Caco-2 (cell line): Measurements from ENCODE around the gene SS18L1. TPM values are rescaled to one million over a fixed set of nuclear protein-coding genes. Genes with fewer than 3 reads are reported as not detected.
A peak's percentile ranks its signal among the peaks of the same experiment; 100 is the strongest.

Source experiments
- BruUV-seq: library from RNA; stranded (reverse); fragments of 400-500 nt; replicated peaks from 2 replicates; lab custom pipeline; 2021; lab: Mats Ljungman, UMichigan
- CTCF ChIA-PET: fragments of 300-600 bp; sonication (Branson Sonifier 250); formaldehyde crosslinking; loops from one replicate; lab custom pipeline; 2022; ENCODE audit warnings: antibody characterized with exemption; lab: Charles Lee
- POLR2A ChIA-PET: fragments of 300-600 bp; sonication (Branson Sonifier 250); formaldehyde crosslinking; loops from one replicate; lab custom pipeline; 2022; ENCODE audit warnings: antibody characterized with exemption; lab: Charles Lee
- DNase-seq, 2 experiments: peaks; one replicate each; pipeline versions ENCODE4 v3.0.0 to v3.0.0-alpha.2; 2020 to 2022
- H3K27me3 ChIP-seq: replicated peaks from 2 replicates; pipeline ENCODE4 v1.6.0; 2011; ENCODE audit warnings: low read length; ENCODE audit not compliant: control insufficient read depth, insufficient read depth
- H3K36me3 ChIP-seq: 2 replicates; pipeline ENCODE4 v1.5.1; 2011; ENCODE audit warnings: low read length; ENCODE audit not compliant: control insufficient read depth, insufficient read depth
- H3K4me1 ChIP-seq: fragments of 250-450 bp; sonication (Bioruptor Pico); 2 replicates; pipeline ENCODE4 v1.5.1; 2020; ENCODE audit warnings: mild to moderate bottlenecking
- H3K4me3 ChIP-seq: 2 replicates; pipeline ENCODE4 v1.5.1; 2011; ENCODE audit warnings: low read depth, mild to moderate bottlenecking, control low read depth, low read length
- H3K9me3 ChIP-seq: fragments of 250-450 bp; sonication (Bioruptor Pico); 2 replicates; pipeline ENCODE4 v1.5.1; 2020; ENCODE audit warnings: mild to moderate bottlenecking, moderate library complexity
- H3K27ac Mint-ChIP-seq: one replicate; pipeline ENCODE4 v1.8.0; 2022; ENCODE audit warnings: mixed read lengths; ENCODE audit not compliant: unreplicated experiment
- H3K27me3 Mint-ChIP-seq: one replicate; pipeline ENCODE4 v1.8.0; 2022; ENCODE audit warnings: mixed read lengths; ENCODE audit not compliant: insufficient read depth, unreplicated experiment
- H3K36me3 Mint-ChIP-seq: one replicate; pipeline ENCODE4 v1.8.0; 2022; ENCODE audit warnings: mild to moderate bottlenecking, mixed read lengths; ENCODE audit not compliant: insufficient read depth, unreplicated experiment
- H3K4me1 Mint-ChIP-seq: one replicate; pipeline ENCODE4 v1.8.0; 2022; ENCODE audit warnings: low read depth, mixed read lengths; ENCODE audit not compliant: unreplicated experiment
- H3K4me3 Mint-ChIP-seq: one replicate; pipeline ENCODE4 v1.8.0; 2022; ENCODE audit warnings: mild to moderate bottlenecking, moderate library complexity, mixed read lengths; ENCODE audit not compliant: unreplicated experiment
- H3K9me3 Mint-ChIP-seq: one replicate; pipeline ENCODE4 v1.8.0; 2022; ENCODE audit warnings: mixed read lengths; ENCODE audit not compliant: unreplicated experiment
- CTCF ChIP-seq, 2 experiments: fragments of 200-600 bp in 1 of 2; IDR thresholded peaks; 1 replicate in 1 of 2; 2 replicates in 1 of 2; pipeline versions ENCODE4 v1.5.1 to v1.8.0; 2011 to 2022; ENCODE audit warnings: antibody characterized with exemption in 1 of 2, control low read depth in 1 of 2, inconsistent platforms in 1 of 2, low read depth in 1 of 2, low read length in 1 of 2, mild to moderate bottlenecking in 1 of 2, moderate library complexity in 1 of 2; ENCODE audit not compliant: insufficient read depth in 1 of 2, severe bottlenecking in 1 of 2, unreplicated experiment in 1 of 2
- intact Hi-C: fragments of 100-400 bp; cut with micrococcal nuclease; formaldehyde crosslinking; loops from one replicate; pipeline ENCODE4 v1.10.0; 2022; ENCODE audit not compliant: unreplicated experiment
- total RNA-seq: library from RNA; stranded (reverse); gene quantifications from 2 replicates; pipeline ENCODE4 v1.2.3, GENCODE V29; 2022

Gene SS18L1
- total RNA-seq, 1 experiment from 2014 or later: 46.4 TPM

GRCh38 chr20:62167474-62167873 is 23.9 kb downstream of the SS18L1 start:
- ChIA-PET POLR2A (interaction anchor here (0.6 kb wide), 1 partner anchor 44 kb away, joined by 3 read pairs; no protein-coding TSS in a partner anchor), CTCF (interaction anchor here (0.7 to 1.0 kb wide), 2 partner anchors 25 to 156 kb away, joined by 3 to 4 read pairs; no protein-coding TSS in a partner anchor)
- H3K36me3 ChIP-seq: peaks cover 24% of the 10 kb centered on the region
- no TSS peak for BruUV-seq
- no peak for DNase-seq
- H3K4me3 ChIP-seq: no peak overlapping the region
- no peak overlapping the region for H3K4me3 Mint-ChIP-seq
- no peaks in the 10 kb centered on the region for H3K9me3 Mint-ChIP-seq
- H3K27ac Mint-ChIP-seq: no peak overlapping the region
- H3K27me3 Mint-ChIP-seq: no peaks in the 10 kb centered on the region
- no peaks in the 10 kb centered on the region for H3K4me1 Mint-ChIP-seq
- TF ChIP-seq CTCF (IDR thresholded peaks at IDR 0.05; ENCODE audit: insufficient read depth in 1 of 2, low read depth in 1 of 2, low read length in 1 of 2, severe bottlenecking in 1 of 2, unreplicated experiment in 1 of 2): no peak
- H3K4me1 ChIP-seq: no peaks in the 10 kb centered on the region
- H3K36me3 Mint-ChIP-seq: peaks cover 84% of the 10 kb centered on the region
- no peaks in the 10 kb centered on the region for H3K27me3 ChIP-seq
- H3K9me3 ChIP-seq: no peaks in the 10 kb centered on the region
- intact Hi-C loops: no loop called here

GRCh38 chr20:62168061-62168460 is 24.5 kb downstream of the SS18L1 start:
- no peaks in the 10 kb centered on the region for H3K4me1 ChIP-seq
- H3K36me3 ChIP-seq: peaks cover 23% of the 10 kb centered on the region
- no peak overlapping the region for H3K27ac Mint-ChIP-seq
- CTCF ChIA-PET: interaction anchor here (1.0 kb wide), 1 partner anchor 157 kb away, joined by 3 read pairs; no protein-coding TSS in a partner anchor
- BruUV-seq: TSS peak; percentile 17
- H3K4me1 Mint-ChIP-seq: no peaks in the 10 kb centered on the region
- no peaks in the 10 kb centered on the region for H3K27me3 ChIP-seq
- TF ChIP-seq CTCF (IDR thresholded peaks at IDR 0.05; ENCODE audit: insufficient read depth in 1 of 2, low read depth in 1 of 2, low read length in 1 of 2, severe bottlenecking in 1 of 2, unreplicated experiment in 1 of 2): no peak
- no peak overlapping the region for H3K4me3 ChIP-seq
- intact Hi-C loops: no loop called here
- H3K27me3 Mint-ChIP-seq: no peaks in the 10 kb centered on the region
- H3K9me3 Mint-ChIP-seq: no peaks in the 10 kb centered on the region
- no peaks in the 10 kb centered on the region for H3K9me3 ChIP-seq
- POLR2A ChIA-PET: no interaction called here
- H3K4me3 Mint-ChIP-seq: no peak overlapping the region
- peaks cover 78% of the 10 kb centered on the region for H3K36me3 Mint-ChIP-seq
- no peak for DNase-seq

- H3K4me3 Mint-ChIP-seq: no peak overlapping the region
- H3K27me3 ChIP-seq: no peaks in the 10 kb centered on the region
- H3K36me3 Mint-ChIP-seq: peaks cover 76% of the 10 kb centered on the region
- no peak for DNase-seq
- no peaks in the 10 kb centered on the region for H3K27me3 Mint-ChIP-seq
- no peak for TF ChIP-seq CTCF (IDR thresholded peaks at IDR 0.05; ENCODE audit: insufficient read depth in 1 of 2, low read depth in 1 of 2, low read length in 1 of 2, severe bottlenecking in 1 of 2, unreplicated experiment in 1 of 2)
- H3K4me3 ChIP-seq: no peak overlapping the region
- intact Hi-C loops: no loop called here
- no peaks in the 10 kb centered on the region for H3K4me1 Mint-ChIP-seq
- H3K27ac Mint-ChIP-seq: no peak overlapping the region
- ChIA-PET CTCF (no interaction called here), POLR2A (no interaction called here)
- H3K4me1 ChIP-seq: no peaks in the 10 kb centered on the region
- no peaks in the 10 kb centered on the region for H3K9me3 Mint-ChIP-seq
- H3K9me3 ChIP-seq: no peaks in the 10 kb centered on the region
- no TSS peak for BruUV-seq
- peaks cover 23% of the 10 kb centered on the region for H3K36me3 ChIP-seq
These were observed 25.4 kb downstream of the SS18L1 start for GRCh38 chr20:62168890-62169435.
